Sigmoid colon (tissue), 7 donors: ENCODE data around the gene DOCK9. TPM values are rescaled to one million over a fixed set of nuclear protein-coding genes. Genes with fewer than 3 reads are reported as not detected.

Experiments used
- DNase-seq: peaks from one replicate; pipeline ENCODE4 v3.0.0-alpha.2; 2019
- H3K27ac ChIP-seq, 4 donors: fragments of 200-600 bp; sonication (generic); one replicate each; pipeline ENCODE4 v1.5.1; 2016 to 2019; ENCODE audit warnings: mild to moderate bottlenecking in 1 of 4
- H3K27me3 ChIP-seq, 3 donors: fragments of 200-600 bp; sonication (generic); one replicate each; pipeline ENCODE4 v1.5.1; 2019; ENCODE audit warnings: mild to moderate bottlenecking in 1 of 3
- H3K36me3 ChIP-seq, 4 donors: fragments of 200-600 bp; sonication (generic); one replicate each; pipeline ENCODE4 v1.5.1; 2016 to 2019
- H3K4me1 ChIP-seq, 4 donors: fragments of 200-600 bp; sonication (generic); one replicate each; pipeline ENCODE4 v1.5.1; 2017 to 2019
- H3K4me3 ChIP-seq, 4 donors: fragments of 200-600 bp; sonication (generic); one replicate each; pipeline ENCODE4 v1.5.1; 2017 to 2019; ENCODE audit warnings: mild to moderate bottlenecking in 2 of 4, moderate library complexity in 1 of 4
- H3K9me3 ChIP-seq, 4 donors: fragments of 200-600 bp in 3 of 4; sonication (generic) in 3 of 4; one replicate each; pipeline versions ENCODE4 v1.5.1 to v1.6.1; 2013 to 2019
- CTCF ChIP-seq, 4 experiments: fragments of 450-650 bp in 3 of 4; fragments of 200-600 bp in 1 of 4; IDR thresholded peaks; one replicate each; pipeline ENCODE4 v1.5.1; 2016 to 2019; ENCODE audit warnings: antibody characterized with exemption in 4 of 4, mild to moderate bottlenecking in 3 of 4, moderate library complexity in 2 of 4
- EP300 ChIP-seq, 4 donors: sonication (generic); formaldehyde crosslinking; IDR thresholded peaks; one replicate each; pipeline ENCODE4 v1.6.1; 2017; ENCODE audit warnings: antibody characterized with exemption in 4 of 4
- POLR2A ChIP-seq, 2 donors: fragments of 450-650 bp; IDR thresholded peaks; one replicate each; pipeline ENCODE4 v1.6.1; 2016; ENCODE audit warnings: antibody characterized with exemption in 2 of 2, mild to moderate bottlenecking in 2 of 2, moderate library complexity in 2 of 2
- POLR2AphosphoS5 ChIP-seq, 4 donors: sonication (generic); formaldehyde crosslinking; IDR thresholded peaks; one replicate each; pipeline ENCODE4 v1.6.1; 2017; ENCODE audit warnings: antibody characterized with exemption in 4 of 4
- WGBS, 2 donors: extraction: QIAGEN DNeasy Blood & Tissue Kit; methylation state at CpG; one replicate each; pipeline ENCODE4 v1.1.7; 2013; 5-methylcytosine and 5-hydroxymethylcytosine counted together
- intact Hi-C: fragments of 100-400 bp; cut with DNase I; formaldehyde crosslinking; loops from one replicate; pipeline ENCODE4 v1.15.1; 2023
- polyA plus RNA-seq, 3 donors: library from polyadenylated mRNA; stranded (reverse); fragments of 200-250 nt; gene quantifications; one replicate each; pipeline ENCODE4 v1.2.3, GENCODE V29; 2013
- total RNA-seq, 4 donors: library from RNA; depleted of rRNA; stranded (reverse); fragments of >200 nt; gene quantifications; one replicate each; pipeline ENCODE4 v1.1.0, GENCODE V29; 2016
- donor health status: healthy with polysubstance abuse.
- donor health status: Bipolar disorder and iron deficiency.
- donor health status: healthy.

The DOCK9 gene
- total and polyA plus RNA-seq, 7 donors = 10.8 to 126 (median 60.4) TPM

- DNase-seq = no peak
- Histone ChIP-seq H3K4me1 (peaks cover 0 to 28% (median 6%) of the 10 kb centered on the region in 4 donors), H3K27me3 (no peaks in the 10 kb centered on the region), H3K9me3 (no peaks in the 10 kb centered on the region), H3K27ac (no peak overlapping the region), H3K4me3 (no peak overlapping the region), H3K36me3 (no peaks in the 10 kb centered on the region)
- intact Hi-C loops = no loop called here
- 72 to 79% methylated on average over 15 of the region's 15 CpGs for WGBS, 2 donors
- TF ChIP-seq CTCF (IDR thresholded peaks at IDR 0.05) (no peak), EP300 (IDR thresholded peaks at IDR 0.05) (no peak), POLR2AphosphoS5 (IDR thresholded peaks at IDR 0.05) (no peak), POLR2A (IDR thresholded peaks at IDR 0.05) (no peak)
Observed at GRCh38 chr13:99015606-99016490, 38.0 kb upstream of the DOCK9 start.

- 87 to 89% methylated on average over 4 of the region's 4 CpGs for WGBS, 2 donors
- TF ChIP-seq EP300 (IDR thresholded peaks at IDR 0.05) (no peak), POLR2AphosphoS5 (IDR thresholded peaks at IDR 0.05) (no peak), POLR2A (IDR thresholded peaks at IDR 0.05) (no peak), CTCF (IDR thresholded peaks at IDR 0.05) (no peak)
- Histone ChIP-seq H3K36me3 (no peaks in the 10 kb centered on the region), H3K4me1 (peaks cover 0 to 31% (median 6%) of the 10 kb centered on the region in 4 donors), H3K9me3 (no peaks in the 10 kb centered on the region), H3K27me3 (no peaks in the 10 kb centered on the region), H3K4me3 (no peak overlapping the region), H3K27ac (no peak overlapping the region)
- intact Hi-C loops = no loop called here
- DNase-seq = no peak
Observed at GRCh38 chr13:99014522-99014921, 36.7 kb upstream of the DOCK9 start.

GRCh38 chr13:99013951-99014350 is 36.1 kb upstream of the DOCK9 start:
- 94 to 96% methylated on average over 6 of the region's 6 CpGs for WGBS, 2 donors
- peaks cover 0 to 31% (median 6%) of the 10 kb centered on the region in 4 donors for H3K4me1 ChIP-seq
- no peaks in the 10 kb centered on the region for H3K9me3 ChIP-seq
- TF ChIP-seq POLR2A (IDR thresholded peaks at IDR 0.05) (no peak), POLR2AphosphoS5 (IDR thresholded peaks at IDR 0.05) (no peak), CTCF (IDR thresholded peaks at IDR 0.05) (no peak)
- no peaks in the 10 kb centered on the region for H3K27me3 ChIP-seq
- H3K27ac ChIP-seq = no peak overlapping the region
- intact Hi-C loops = no loop called here
- no peak for DNase-seq
- no peaks in the 10 kb centered on the region for H3K36me3 ChIP-seq
- H3K4me3 ChIP-seq = no peak overlapping the region

GRCh38 chr13:99012539-99012938 is 34.7 kb upstream of the DOCK9 start:
- Histone ChIP-seq H3K4me3 (no peak overlapping the region), H3K36me3 (no peaks in the 10 kb centered on the region), H3K9me3 (no peaks in the 10 kb centered on the region), H3K27me3 (no peaks in the 10 kb centered on the region), H3K27ac (no peak overlapping the region), H3K4me1 (peaks cover 0 to 31% (median 6%) of the 10 kb centered on the region in 4 donors)
- intact Hi-C loops = no loop called here
- no peak for TF ChIP-seq CTCF (IDR thresholded peaks at IDR 0.05)
- TF ChIP-seq POLR2A (IDR thresholded peaks at IDR 0.05) = no peak
- no peak for TF ChIP-seq EP300 (IDR thresholded peaks at IDR 0.05)
- DNase-seq = no peak
- 92 to 96% methylated on average over 1 of the region's 1 CpG for WGBS, 2 donors
